Measurements from ENCODE around the gene ATP1A1.

- TF ChIP-seq EZH2 (IDR thresholded peaks at IDR 0.05; ENCODE audit: insufficient read depth, poor library complexity, severe bottlenecking) (no peak), EZH2phosphoT487 (IDR thresholded peaks at IDR 0.05; ENCODE audit: insufficient read depth, low read depth) (no peak)
Observed at GRCh38 chr1:116365857-116366256, 7.2 kb upstream of the ATP1A1 start.

All from GM23248 (cell line).